ENCODE data around the gene SAG.

- TF ChIP-seq POLR2A (IDR thresholded peaks at IDR 0.05; ENCODE audit: low read depth, low read length) (no peak), CTCF (IDR thresholded peaks at IDR 0.05; ENCODE audit: extremely low read depth in 1 of 2, insufficient read depth in 1 of 2, low read depth in 1 of 2, low read length in 2 of 2) (no peak), EZH2 (IDR thresholded peaks at IDR 0.05; ENCODE audit: borderline replicate concordance, low read depth, low read length, severe bottlenecking) (no peak), JUN (IDR thresholded peaks at IDR 0.05; ENCODE audit: borderline replicate concordance, insufficient read depth, insufficient read length, low read depth) (no peak), MYC (IDR thresholded peaks at IDR 0.05; ENCODE audit: low read depth, low read length) (no peak), GATA2 (IDR thresholded peaks at IDR 0.05; ENCODE audit: insufficient read depth, insufficient read length, low read depth, low read length) (no peak), POLR2AphosphoS5 (IDR thresholded peaks at IDR 0.05; ENCODE audit: insufficient read depth, low read depth, low read length) (no peak)
These were observed 13.6 kb downstream of the SAG start for GRCh38 chr2:233321166-233321565.
